HG03045 (cell line): ENCODE measurements around the gene FCGR3A.
"Not testable (repeated sequence)": the region's sequence is repeated elsewhere in the genome, so short reads cannot be mapped to it uniquely, and the experiment has no call there.

Experiments
- ATAC-seq: cut with Tn5 transposase; IDR thresholded peaks from one replicate; pipeline ENCODE4 v1.9.1; 2021; ENCODE audit warnings: mild to moderate bottlenecking, moderate library complexity; ENCODE audit not compliant: unreplicated experiment

The FCGR3A gene

DNA sequence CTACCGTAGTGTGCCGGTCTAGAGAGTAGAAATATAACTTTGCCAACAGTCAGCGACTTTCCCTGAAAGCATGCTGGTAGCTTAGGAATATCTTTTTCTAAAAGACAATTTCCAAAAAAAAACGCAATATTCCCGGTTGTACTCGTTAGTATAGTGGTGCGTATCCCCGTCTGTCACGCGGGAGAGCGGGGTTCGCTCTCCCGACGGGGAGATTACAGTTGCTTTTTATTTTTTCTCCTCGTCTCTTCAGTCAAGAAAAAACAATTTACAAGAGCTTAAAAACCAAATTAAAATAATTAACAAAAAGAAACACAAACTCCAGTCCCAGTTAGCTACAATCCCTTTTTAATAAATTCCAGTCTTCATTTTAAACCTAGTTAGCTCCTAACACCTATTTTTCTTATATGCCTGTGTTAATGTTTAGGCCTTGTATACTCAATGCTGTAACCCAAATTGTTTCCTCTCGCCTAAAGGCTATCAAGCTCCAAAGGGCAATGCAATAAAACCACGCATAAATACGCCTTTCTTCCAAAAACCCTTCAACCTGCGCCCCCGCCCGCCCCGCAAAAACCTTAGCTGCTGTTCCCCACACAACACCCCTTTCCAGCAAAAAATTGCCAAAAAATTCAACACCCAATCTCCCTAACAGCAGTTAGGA, 17.5 kb downstream of the FCGR3A start:
- ATAC-seq: no peak

DNA sequence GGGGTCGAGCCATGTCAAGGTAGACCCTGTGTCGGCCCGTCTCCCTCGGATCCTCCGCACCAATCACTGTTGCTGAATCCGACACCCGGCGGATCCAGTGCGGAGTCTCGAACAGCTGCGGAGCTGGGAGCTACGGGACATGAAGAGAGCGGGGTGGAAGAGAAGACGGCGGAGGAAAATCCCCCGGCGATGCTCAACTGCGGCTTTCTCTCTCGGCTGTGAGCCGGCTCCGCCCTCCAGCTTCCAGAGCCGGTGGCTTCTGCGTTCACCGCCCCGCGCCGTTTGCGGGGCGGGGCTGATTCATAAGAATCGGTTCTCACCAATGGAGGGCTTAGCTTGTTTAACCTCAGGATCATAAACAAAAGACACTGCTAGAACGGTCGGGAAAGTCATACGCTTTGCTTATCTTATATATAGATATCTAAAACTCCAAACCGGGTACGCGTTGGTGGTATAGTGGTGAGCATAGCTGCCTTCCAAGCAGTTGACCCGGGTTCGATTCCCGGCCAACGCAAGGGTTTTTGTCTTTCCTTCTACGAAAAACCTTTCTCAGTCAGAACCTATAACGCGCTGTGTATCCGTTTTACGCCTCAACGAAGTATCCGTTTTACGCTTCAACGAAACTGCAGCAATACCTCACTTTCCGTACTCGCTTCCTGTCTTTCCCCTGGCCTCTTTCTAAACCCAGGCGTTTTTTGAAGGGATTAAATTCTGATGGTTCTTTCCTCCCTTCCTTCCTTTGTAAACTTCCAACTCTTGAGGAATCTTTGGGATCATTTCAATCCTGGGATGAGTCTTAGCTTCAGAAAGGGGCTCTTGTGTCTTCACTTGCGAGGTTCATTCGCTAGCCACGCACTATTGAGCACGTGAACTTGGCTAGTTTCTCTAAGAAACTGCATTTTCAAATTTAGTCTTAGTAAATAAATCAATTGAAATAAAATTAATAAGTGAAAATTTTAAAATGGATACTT, 18.7 kb downstream of the FCGR3A start:
- ATAC-seq: peak; percentile 60

DNA sequence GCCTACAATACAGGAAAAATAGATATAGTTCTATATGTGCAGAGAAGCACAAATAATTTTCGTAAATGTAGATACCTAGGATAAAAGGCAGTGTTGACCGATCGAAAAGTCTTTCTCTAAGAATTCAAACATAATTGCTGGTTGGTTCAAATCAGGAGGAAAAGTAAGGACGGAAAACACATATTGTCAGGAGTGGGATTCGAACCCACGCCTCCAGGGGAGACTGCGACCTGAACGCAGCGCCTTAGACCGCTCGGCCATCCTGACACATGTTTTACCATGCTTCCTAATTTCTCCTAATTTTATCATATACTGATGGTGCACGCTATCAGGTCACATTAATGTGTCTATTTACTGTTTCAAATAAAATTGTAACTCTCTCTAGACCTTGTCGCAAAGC, 19.5 kb downstream of the FCGR3A start:
- ATAC-seq: peak; percentile 38

DNA sequence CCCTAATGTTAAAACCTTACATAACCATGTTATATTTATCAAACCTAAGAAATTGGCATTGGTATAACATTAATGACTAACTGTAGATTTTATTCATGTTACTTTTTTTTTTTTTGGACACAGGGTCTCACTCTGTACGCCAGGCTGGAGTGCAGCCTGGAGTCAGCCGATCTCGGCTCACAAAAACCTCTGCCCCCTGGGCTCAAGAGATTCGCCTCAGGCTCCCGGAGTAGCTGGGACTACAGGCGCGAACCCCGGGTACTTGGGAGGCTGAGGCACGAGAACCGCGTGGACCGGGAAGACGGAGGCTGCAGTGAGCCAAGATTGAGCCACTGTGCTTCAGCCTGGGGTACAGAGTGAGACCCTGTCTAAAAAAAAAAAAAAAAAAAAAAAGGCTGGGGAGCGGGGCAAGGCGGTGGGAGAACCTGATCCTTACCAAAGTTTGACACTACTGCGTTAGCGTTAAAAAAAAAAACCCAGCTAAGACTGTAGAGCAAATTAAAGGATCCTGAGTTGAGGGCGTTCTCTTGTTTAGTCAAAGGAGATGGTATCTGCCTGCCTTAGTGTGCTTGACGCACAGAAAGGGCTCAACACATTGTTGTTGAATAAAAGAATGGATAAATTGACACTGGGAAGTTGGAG, 20.0 kb downstream of the FCGR3A start:
- ATAC-seq: not testable (repeated sequence)

DNA sequence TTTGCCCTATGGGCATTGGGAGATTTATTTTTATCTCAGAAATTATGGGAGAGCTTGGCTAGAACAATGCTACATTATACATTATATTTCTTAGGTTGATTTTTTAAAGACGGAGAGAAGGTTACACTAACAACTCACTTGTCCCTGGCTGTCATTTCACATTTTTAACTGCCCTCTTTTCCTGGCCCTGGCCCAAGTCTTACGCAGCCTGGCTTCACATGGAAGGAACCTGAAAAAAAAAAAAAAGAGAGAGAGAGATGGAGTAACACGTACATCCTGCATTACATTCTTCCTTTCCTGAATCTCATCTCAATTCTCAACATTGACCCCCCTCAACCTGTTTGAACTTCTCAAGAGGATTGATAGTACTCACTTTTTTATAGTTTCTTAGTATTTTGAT, 21.1 kb downstream of the FCGR3A start:
- not testable (repeated sequence) for ATAC-seq

DNA sequence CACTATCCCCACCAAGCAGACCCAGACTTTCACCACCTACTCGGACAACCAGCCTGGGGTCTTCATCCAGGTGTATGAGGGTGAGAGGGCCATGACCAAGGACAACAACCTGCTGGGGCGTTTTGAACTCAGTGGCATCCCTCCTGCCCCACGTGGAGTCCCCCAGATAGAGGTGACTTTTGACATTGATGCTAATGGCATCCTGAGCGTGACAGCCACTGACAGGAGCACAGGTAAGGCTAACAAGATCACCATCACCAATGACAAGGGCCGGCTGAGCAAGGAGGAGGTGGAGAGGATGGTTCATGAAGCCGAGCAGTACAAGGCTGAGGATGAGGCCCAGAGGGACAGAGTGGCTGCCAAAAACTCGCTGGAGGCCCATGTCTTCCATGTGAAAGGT, 23.7 kb downstream of the FCGR3A start:
- ATAC-seq: not testable (repeated sequence)

DNA sequence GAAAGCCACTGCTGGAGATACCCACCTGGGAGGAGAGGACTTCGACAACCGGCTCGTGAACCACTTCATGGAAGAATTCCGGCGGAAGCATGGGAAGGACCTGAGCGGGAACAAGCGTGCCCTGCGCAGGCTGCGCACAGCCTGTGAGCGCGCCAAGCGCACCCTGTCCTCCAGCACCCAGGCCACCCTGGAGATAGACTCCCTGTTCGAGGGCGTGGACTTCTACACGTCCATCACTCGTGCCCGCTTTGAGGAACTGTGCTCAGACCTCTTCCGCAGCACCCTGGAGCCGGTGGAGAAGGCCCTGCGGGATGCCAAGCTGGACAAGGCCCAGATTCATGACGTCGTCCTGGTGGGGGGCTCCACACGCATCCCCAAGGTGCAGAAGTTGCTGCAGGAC, 24.3 kb downstream of the FCGR3A start:
- ATAC-seq: not testable (repeated sequence)

DNA sequence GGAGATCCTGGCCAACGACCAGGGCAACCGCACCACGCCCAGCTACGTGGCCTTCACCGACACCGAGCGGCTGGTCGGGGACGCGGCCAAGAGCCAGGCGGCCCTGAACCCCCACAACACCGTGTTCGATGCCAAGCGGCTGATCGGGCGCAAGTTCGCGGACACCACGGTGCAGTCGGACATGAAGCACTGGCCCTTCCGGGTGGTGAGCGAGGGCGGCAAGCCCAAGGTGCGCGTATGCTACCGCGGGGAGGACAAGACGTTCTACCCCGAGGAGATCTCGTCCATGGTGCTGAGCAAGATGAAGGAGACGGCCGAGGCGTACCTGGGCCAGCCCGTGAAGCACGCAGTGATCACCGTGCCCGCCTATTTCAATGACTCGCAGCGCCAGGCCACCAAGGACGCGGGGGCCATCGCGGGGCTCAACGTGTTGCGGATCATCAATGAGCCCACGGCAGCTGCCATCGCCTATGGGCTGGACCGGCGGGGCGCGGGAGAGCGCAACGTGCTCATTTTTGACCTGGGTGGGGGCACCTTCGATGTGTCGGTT, 24.8 kb downstream of the FCGR3A start:
- peak; percentile 21 for ATAC-seq

DNA sequence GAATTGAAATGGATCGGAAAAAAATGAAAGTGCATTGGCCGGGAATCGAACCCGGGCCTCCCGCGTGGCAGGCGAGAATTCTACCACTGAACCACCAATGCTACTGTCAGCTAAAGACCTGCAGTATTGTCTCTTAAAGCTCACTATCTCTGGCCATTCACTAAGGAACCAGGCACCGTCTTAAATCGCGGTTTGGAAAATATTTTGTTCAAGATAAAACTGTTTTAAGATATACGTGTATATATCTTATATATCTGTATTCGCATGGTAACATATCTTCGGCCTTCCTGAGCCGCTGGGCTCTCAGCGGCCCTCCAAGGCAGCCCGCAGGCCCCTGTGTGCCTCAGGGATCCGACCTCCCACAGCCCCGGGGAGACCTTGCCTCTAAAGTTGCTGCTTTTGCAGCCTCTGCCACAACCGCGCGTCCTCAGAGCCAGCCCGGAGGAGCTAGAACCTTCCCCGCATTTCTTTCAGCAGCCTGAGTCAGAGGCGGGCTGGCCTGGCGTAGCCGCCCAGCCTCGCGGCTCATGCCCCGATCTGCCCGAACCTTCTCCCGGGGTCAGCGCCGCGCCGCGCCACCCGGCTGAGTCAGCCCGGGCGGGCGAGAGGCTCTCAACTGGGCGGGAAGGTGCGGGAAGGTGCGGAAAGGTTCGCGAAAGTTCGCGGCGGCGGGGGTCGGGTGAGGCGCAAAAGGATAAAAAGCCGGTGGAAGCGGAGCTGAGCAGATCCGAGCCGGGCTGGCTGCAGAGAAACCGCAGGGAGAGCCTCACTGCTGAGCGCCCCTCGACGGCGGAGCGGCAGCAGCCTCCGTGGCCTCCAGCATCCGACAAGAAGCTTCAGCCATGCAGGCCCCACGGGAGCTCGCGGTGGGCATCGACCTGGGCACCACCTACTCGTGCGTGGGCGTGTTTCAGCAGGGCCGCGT, 25.5 kb downstream of the FCGR3A start, which contains the start of gene HSPA6:
Gene HSPA6, plus strand, starts transcription at position 724 of the 925 bp plus-strand sequence. Its CDS starts 119 bp downstream, at position 843.
- peak; percentile 56 for ATAC-seq

DNA sequence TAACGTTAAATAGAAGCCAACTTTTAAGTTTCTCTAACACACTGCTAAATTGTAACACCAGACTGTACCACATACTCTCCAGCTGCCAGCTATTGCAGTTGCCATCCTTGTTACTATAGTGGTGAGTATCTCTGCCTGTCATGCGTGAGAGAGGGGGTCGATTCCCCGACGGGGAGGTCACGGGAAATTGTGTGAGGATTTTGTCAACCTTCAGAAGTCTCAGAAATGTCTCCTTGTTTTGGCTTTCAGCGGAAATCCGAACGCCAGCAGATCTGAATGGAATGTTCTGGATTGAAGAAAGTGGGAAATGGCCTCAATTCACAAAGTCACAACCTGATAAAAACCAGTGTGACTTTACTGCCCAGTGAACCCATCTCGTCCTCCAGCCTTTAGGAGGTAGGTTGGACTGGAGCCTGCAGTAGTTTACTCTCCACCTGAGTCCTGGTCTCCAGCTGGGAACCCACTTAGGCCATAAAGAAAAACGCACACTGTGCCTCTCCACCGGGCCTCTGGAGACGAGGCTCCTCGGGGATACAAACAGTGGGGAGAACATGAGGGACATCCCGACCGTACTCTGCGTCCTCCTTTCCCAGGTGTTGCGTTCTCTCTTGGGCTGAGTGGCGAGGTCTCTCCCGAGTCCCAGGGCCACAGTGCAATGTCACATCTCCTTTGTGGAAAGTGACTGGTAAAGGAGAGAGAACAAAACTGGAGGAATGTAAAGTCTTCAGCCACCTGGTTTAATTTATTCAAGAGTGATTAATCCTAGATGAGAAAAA, 26.4 kb downstream of the FCGR3A start:
- peak; percentile 10 for ATAC-seq

DNA sequence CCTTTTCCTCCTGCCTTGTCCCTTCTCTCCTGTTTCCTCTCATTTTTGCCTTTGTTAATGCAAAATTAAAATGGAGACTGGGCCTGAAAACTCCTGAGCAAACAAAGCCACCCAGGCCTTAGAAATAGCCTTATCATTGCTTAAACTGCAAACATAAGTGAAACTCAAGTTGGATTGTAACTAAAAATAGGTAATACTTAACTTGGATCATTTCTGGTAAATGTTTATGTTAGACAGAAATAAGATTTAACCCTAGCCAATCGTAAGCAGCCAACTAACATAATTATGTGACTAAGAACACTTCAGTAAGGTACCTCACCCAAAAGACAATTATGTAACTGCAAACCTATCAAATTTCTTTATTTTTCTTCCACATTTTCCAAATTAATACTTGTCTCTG, 35.7 kb downstream of the FCGR3A start:
- ATAC-seq: not testable (repeated sequence)

DNA sequence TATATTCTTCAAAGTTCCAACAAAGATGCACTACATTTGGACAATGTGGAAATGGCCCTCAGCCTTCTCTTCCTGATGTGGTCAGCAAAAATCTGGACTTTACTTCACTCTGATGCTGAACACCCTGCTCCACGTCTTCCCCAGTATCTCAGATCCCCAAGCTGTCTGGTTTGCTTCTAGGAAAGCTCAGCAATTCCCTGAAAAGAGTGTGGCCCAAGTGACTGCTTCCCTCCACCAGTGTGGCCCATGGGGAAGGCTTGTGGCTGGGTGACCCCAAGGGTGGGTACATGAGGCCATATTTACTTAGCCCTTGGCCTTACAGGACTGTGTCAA, 36.2 kb downstream of the FCGR3A start:
- ATAC-seq: not testable (repeated sequence)

DNA sequence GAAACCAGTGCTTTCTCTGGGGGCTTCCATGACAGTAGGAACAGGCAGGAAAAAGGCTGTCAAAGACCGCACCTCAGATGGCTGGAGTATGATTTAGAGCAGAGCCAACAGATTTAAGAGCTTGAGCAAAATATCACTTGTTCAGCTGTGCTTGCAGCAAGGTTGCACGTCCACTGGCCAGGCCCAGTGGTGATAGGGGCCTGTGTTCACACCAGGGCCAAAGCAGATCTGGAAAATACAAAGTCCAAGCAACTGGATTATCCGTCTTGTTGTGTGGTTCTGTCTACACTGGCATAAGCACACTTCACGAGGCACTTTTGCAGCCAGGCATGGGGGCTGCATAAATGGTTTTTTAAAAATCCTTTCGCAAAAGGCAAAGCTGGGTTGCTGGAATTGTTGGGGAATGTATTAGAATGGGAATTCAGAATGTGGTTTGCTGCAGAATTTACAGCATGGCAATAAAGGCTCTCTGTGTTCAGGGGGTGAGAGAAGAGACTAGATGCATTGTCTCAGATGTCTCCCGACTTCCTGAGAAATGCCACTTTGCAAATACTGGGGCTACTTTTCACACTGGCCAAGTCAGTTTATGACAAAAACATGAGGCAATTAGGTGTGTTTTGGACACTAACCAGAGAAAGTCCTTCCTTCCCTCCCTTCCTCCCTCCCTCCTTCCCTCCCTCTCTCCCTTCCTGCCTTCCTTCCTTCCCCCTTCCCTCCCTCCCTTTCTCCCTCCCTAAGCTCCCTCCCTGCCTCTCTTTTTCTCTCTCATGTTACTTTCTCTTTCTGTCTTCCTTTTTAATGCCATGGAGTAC, 36.8 kb downstream of the FCGR3A start:
- not testable (repeated sequence) for ATAC-seq

DNA sequence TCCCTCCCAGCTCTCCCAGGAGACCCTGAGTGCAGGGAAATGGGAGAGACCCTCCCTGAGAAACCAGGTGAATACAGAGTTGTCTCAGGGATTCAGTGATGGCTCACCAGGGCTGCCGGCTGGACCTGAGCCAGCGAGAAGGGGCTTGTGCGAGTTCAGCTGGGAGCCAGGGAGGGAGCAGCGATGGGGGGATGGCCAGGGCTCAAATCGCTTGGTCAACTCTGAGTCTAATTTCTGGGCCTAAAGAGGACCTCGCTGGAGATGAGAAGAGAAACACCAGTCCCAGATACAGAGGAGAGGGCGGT, 37.9 kb downstream of the FCGR3A start:
- ATAC-seq: no peak

DNA sequence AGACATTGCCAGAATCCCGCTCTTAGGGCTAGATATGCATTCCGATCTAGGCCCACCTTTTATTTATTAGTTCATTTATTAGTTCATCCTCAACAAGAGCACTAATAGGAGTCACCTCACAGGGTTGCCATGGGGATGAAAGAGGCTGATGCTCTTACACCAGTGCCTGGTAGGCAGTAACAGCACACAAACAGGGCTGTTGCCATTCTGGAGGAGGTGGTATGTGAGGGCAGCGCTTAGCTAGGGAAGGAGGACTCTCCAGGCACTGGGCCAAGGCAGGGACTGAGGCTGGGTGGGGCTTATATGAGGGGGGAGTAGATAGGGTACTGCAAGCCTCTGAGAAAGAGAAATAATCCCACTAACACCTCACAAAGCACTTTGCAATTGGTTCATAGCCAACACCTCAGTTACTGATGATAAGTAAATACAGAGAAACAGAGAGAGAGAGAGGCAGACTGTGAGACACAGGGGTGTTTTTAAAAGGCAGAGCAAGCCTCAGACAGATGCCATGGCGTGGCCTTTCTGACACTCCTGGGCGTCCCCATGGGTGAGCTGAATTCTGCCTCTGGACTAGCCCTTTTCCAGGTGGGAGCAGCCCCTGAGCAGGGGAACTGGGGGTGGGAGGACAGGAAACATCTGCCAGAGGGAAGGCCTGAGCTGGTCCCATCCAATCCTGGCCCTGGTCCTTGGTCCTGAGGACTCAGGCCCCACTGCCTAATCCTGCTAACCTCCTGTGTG, 38.4 kb downstream of the FCGR3A start:
- no peak for ATAC-seq

DNA sequence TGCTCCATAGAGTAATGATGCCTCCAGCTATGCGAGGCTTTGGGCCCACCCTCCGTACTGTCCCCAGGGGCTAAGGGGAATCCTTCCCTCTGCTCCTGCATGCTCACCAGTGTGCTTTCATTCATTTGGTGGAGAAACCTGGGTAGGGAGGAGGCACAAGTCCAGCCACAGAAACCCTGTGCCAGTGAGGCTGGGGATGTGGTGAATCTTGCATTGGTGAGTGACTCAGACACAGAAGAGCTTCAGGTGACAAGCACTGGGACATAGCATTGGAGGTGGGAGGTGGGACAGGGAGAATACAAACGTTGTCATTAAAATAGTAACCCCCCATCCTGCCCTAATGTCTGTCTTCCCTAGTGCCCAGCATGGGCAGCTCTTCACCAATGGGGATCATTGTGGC, 39.1 kb downstream of the FCGR3A start:
- ATAC-seq: no peak

DNA sequence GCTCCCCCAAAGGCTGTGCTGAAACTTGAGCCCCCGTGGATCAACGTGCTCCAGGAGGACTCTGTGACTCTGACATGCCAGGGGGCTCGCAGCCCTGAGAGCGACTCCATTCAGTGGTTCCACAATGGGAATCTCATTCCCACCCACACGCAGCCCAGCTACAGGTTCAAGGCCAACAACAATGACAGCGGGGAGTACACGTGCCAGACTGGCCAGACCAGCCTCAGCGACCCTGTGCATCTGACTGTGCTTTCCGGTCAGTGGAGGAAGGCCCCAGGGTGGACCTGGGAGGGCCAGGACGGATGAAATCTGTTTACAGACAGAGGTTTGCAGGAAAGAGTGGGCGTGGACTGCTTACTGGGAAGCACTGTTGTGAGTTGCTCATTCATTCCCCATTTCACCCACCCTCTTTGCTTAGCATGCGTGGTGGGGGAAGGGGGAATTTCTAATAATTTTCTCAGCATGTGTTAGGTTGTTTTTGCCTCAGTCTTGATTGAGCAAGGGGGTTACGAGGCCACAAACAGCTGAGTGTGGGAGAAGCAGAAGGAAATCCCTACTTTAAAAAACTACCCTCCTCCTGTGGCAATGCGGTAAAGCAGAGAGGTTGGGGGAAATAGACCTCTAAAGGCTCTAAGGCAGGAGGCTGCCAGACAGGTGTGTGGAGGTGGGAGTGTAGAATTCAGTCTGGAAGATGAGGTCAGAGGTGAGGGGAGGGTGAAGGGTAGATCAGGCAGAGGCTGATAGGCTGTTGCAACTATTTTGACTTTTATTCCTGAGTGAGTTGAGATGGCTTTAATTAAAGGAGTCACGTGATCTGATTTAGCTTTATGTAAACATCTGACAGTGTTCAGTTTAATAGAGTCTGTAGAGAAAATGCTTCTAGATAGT, 43.0 kb downstream of the FCGR3A start:
- ATAC-seq: no peak
